Right forelimb (tissue), 1 donor: ENCODE results near the gene ARMC5.
A peak's percentile ranks its signal among the peaks of the same experiment; 100 is the strongest.
"Not testable (repeated sequence)": the region's sequence is repeated elsewhere in the genome, so short reads cannot be mapped to it uniquely, and the experiment has no call there.

ENCODE experiments used
- DNase-seq: peaks from one replicate; pipeline ENCODE4 v3.0.0-alpha.2; 2018

The ARMC5 gene

GRCh38 chr16:31502981-31503380 lies 43.7 kb downstream of the ARMC5 start:
- no peak for DNase-seq

- DNase-seq, result not testable (repeated sequence)
Observed at GRCh38 chr16:31503555-31503954, 44.3 kb downstream of the ARMC5 start.

DNA sequence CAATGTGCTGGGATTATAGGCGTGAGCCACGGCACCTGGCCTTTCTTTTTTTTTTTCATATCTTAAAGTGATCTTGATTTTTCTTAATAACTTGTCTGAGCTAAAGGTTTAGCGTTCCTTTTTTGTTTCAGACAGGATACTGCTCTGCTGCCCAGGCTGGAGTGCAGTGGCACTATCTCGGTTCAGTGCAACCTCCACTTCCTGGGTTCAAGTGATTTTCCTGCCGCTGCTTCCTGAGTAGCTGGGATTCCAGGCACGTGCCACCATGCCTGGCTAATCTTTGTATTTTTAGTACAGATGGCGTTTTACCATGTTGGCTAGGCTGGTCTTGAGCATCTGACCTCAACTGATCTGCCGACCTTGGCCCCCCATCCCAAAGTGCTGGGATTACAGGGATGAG lies 44.9 kb downstream of the ARMC5 start:
- no peak for DNase-seq

- DNase-seq, result no peak
Observed at GRCh38 chr16:31505483-31505882, 46.2 kb downstream of the ARMC5 start.

- DNase-seq, result no peak
Observed at GRCh38 chr16:31507617-31507928, 48.3 kb downstream of the ARMC5 start.

GRCh38 chr16:31507929-31508705 lies 48.8 kb downstream of the ARMC5 start, which contains the start of gene RUSF1:
RUSF1 (minus strand) TSS chr16:31508391; CDS start chr16:31508373, 18 bp downstream.
- peak; percentile 97 for DNase-seq

- DNase-seq, result no peak
Observed at GRCh38 chr16:31508706-31509195, 49.5 kb downstream of the ARMC5 start.

DNA sequence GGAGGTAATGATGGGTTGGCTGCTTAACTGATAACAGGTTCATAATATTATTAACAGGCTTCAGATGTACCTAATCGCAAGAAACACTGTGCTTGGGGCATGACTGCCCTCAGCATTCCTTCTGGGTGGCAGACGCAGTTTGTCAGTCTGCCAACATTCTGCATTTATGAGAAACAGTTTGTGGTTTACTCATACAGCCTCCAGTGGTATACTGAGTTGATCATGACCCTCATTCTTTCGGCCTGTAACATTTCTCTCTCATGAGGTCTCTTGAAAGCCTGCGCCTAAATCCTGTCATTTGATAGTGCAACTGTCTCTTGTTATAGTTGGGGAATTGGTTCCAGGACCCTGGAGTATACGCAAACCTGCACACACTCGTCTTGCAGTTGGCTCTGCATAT lies 53.8 kb downstream of the ARMC5 start:
- DNase-seq, result no peak

- no peak for DNase-seq
Observed at GRCh38 chr16:31513884-31514283, 54.6 kb downstream of the ARMC5 start.
